ENCODE results near the gene ZIC4.

ZIC4 gene

DNA sequence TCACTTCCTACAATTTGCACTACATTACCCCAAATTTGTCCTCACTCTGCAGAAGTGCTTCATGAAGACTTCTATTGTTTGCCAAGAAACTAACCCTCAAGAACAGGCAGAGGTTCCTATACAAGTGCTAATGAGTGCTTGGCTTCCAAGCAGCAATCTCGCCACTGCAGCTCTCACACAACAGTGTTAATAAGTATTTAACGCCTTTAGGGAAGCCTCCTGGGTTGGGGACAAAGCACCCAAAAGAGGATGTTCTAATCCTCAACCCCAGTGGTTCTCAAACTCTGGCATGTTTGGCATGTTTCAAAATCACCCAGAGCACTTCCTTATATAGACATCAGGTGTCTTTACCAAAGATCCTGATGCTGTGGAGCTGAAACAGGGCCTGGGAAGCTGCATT, 64.6 kb downstream of the ZIC4 start:
- no peak for DNase-seq

DNA sequence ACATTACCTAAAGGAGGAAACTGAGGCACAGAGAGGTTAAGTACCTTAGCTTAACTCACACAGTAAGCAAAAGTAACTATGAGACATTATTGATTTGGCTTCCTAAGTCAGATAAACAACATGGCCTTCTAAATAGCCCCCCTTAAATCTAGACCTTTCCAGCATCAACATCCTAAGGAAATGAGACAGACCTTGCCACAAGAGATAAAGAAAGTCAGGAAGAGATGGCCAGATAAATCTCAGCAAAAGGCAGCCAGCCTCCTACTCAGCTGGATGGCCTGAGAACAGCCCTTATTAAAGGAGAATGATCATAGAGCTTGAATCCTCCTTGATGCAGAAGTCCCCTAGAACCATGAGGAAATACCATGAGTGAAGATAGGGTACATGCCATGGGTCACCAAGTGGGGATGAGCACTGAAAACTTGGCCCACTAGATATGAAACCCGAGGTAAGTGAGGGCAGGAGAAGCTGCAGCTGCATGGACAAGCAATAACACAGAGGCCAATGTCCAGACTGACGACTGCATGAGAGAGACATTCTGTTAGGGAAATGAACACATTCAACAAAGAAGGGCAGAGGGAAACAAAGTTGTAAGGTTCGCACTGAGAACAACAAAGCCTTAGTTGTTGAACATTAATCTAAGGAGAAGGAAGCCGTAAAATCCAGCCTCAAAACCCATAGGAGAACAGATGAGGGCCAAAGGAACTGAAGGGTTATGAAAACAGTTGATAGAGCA, 69.6 kb downstream of the ZIC4 start:
- DNase-seq, result no peak

Data from NCI-H2081 treated with DMSO at 0.1 percent for 48 hours (cell line).